ENCODE measurements around the gene CCDC13. TPM values are rescaled to one million over a fixed set of nuclear protein-coding genes. Genes with fewer than 3 reads are reported as not detected.

Gene CCDC13
- total RNA-seq, 1 experiment from 2014 or later, result 0.82 TPM

DNA sequence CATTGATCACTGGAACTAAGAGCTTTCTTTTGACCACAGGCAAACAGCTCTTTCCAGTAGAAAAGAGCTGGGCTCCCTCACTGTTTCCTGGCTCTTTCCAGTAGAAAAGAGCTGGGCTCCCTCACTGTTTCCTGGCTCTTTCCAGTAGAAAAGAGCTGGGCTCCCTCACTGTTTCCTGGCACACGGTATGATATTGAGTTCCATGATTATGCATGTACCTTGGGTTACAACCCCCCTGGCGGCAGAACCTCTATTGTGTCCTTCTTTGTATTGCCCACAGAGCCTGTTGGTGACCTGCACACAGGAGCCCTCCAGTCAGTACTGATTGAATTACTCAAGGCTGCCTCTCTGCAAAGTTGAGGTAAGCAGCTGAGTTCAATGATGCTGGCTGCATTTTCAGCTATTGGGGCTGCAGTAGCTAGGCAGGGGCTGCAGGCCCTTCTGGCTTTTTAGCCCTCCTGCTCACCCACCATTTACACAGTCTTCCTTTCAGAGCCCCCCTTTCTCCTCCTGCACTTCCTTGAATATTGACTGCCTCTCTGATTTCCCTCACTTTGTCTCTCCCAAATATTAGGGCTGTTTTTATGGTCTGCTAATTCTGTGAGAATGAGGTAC, 46.4 kb upstream of the CCDC13 start:
- no peaks in the 10 kb centered on the region for H3K9me3 Mint-ChIP-seq (ENCODE audit: unreplicated experiment)
- no TSS peak for BruUV-seq (replicated peaks)
- TF ChIP-seq, protein P1, sequence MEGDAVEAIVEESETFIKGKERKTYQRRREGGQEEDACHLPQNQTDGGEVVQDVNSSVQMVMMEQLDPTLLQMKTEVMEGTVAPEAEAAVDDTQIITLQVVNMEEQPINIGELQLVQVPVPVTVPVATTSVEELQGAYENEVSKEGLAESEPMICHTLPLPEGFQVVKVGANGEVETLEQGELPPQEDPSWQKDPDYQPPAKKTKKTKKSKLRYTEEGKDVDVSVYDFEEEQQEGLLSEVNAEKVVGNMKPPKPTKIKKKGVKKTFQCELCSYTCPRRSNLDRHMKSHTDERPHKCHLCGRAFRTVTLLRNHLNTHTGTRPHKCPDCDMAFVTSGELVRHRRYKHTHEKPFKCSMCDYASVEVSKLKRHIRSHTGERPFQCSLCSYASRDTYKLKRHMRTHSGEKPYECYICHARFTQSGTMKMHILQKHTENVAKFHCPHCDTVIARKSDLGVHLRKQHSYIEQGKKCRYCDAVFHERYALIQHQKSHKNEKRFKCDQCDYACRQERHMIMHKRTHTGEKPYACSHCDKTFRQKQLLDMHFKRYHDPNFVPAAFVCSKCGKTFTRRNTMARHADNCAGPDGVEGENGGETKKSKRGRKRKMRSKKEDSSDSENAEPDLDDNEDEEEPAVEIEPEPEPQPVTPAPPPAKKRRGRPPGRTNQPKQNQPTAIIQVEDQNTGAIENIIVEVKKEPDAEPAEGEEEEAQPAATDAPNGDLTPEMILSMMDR (IDR thresholded peaks at IDR 0.05; ENCODE audit: insufficient read depth in 1 of 2, low read depth in 1 of 2, low read length in 1 of 2, severe bottlenecking in 1 of 2, unreplicated experiment in 1 of 2), result no peak
- peaks cover 18% of the 10 kb centered on the region for H3K4me1 Mint-ChIP-seq (ENCODE audit: low read depth, unreplicated experiment)
- intact Hi-C loops (cut with micrococcal nuclease; ENCODE audit: unreplicated experiment), result no loop called here
- Histone ChIP-seq H3K36me3 (ENCODE audit: control insufficient read depth, insufficient read depth, low read length) (no peaks in the 10 kb centered on the region), H3K4me3 (ENCODE audit: low read depth, low read length) (no peak overlapping the region), H3K4me1 (peaks cover 13% of the 10 kb centered on the region; the same call in 1 of the 2 replicates), H3K9me3 (no peaks in the 10 kb centered on the region), H3K27me3 (replicated peaks; ENCODE audit: control insufficient read depth, insufficient read depth, low read length) (no peaks in the 10 kb centered on the region)
- POLR2A ChIA-PET, result no interaction called here
- H3K27me3 Mint-ChIP-seq (ENCODE audit: insufficient read depth, unreplicated experiment), result no peaks in the 10 kb centered on the region
- no peak for DNase-seq
- CTCF ChIA-PET, result no interaction called here
- H3K4me3 Mint-ChIP-seq (ENCODE audit: unreplicated experiment), result no peak overlapping the region
- H3K36me3 Mint-ChIP-seq (ENCODE audit: insufficient read depth, unreplicated experiment), result no peaks in the 10 kb centered on the region
- no peak overlapping the region for H3K27ac Mint-ChIP-seq (ENCODE audit: unreplicated experiment)

DNA sequence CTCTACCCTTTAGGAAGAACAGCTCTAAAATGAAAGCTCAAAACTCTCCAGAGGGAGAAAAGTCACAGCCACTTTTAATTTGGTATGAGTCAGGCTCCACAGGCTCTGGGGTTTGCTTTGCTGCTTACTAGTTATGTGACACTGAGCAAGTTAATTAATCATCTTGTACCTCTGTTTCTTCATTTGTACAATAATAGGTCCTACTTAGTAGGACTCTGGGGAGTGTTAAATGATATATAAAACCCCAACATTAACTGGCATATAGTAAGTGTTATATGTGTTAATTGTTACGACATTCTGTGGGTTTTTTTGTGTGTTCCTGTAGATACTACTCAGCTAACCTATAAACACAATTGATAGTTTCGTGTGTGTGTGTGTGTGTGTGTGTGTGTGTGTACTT, 42.8 kb upstream of the CCDC13 start:
- no peak for DNase-seq
- ChIA-PET POLR2A (no interaction called here), CTCF (no interaction called here)
- H3K36me3 Mint-ChIP-seq (ENCODE audit: insufficient read depth, unreplicated experiment), result peaks cover 11% of the 10 kb centered on the region
- H3K27me3 Mint-ChIP-seq (ENCODE audit: insufficient read depth, unreplicated experiment), result no peaks in the 10 kb centered on the region
- H3K9me3 Mint-ChIP-seq (ENCODE audit: unreplicated experiment), result no peaks in the 10 kb centered on the region
- intact Hi-C loops (cut with micrococcal nuclease; ENCODE audit: unreplicated experiment), result no loop called here
- BruUV-seq (replicated peaks), result no TSS peak
- H3K27ac Mint-ChIP-seq (ENCODE audit: unreplicated experiment), result no peak overlapping the region
- H3K4me1 ChIP-seq, result peaks cover 29% of the 10 kb centered on the region
- H3K27me3 ChIP-seq (replicated peaks; ENCODE audit: control insufficient read depth, insufficient read depth, low read length), result no peaks in the 10 kb centered on the region
- no peak overlapping the region for H3K4me3 Mint-ChIP-seq (ENCODE audit: unreplicated experiment)
- peaks cover 19% of the 10 kb centered on the region for H3K4me1 Mint-ChIP-seq (ENCODE audit: low read depth, unreplicated experiment)
- TF ChIP-seq, protein P1 (IDR thresholded peaks at IDR 0.05; ENCODE audit: insufficient read depth in 1 of 2, low read depth in 1 of 2, low read length in 1 of 2, severe bottlenecking in 1 of 2, unreplicated experiment in 1 of 2), result no peak
- no peaks in the 10 kb centered on the region for H3K9me3 ChIP-seq
- no peak overlapping the region for H3K4me3 ChIP-seq (ENCODE audit: low read depth, low read length)
- H3K36me3 ChIP-seq (ENCODE audit: control insufficient read depth, insufficient read depth, low read length), result no peaks in the 10 kb centered on the region

DNA sequence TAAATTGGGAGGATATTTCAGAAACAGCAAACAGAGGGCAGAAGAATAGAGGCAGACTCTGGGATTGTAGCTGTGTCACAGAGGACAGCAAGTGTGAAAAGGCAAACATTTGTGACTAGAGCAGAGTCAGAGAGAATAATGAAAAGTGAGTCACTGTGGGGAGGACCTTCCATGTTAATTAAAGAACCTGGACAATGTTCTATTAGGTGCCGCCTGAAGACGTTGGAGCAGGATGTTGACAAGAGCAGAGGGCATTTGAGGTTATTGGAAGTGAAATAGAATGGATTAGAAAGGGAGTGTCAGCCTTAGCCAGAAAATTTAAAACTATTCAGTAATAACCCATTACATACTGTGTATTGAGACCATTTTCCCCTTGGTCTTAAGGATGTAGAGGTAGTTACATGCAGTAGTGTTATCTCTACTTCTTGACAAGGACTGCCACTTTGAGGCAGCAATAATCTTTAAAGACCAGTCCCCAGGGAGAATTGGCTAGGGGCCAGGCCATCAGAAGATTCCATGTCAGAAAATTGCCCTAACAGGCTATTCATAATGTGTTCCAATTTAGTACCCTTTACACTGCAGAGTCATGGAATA, 42.0 kb upstream of the CCDC13 start:
- intact Hi-C loops (cut with micrococcal nuclease; ENCODE audit: unreplicated experiment), result no loop called here
- TF ChIP-seq, protein P1 (IDR thresholded peaks at IDR 0.05; ENCODE audit: insufficient read depth in 1 of 2, low read depth in 1 of 2, low read length in 1 of 2, severe bottlenecking in 1 of 2, unreplicated experiment in 1 of 2), result no peak
- Mint-ChIP-seq H3K36me3 (ENCODE audit: insufficient read depth, unreplicated experiment) (peaks cover 13% of the 10 kb centered on the region), H3K27me3 (ENCODE audit: insufficient read depth, unreplicated experiment) (no peaks in the 10 kb centered on the region), H3K4me3 (ENCODE audit: unreplicated experiment) (no peak overlapping the region), H3K4me1 (ENCODE audit: low read depth, unreplicated experiment) (peaks cover 27% of the 10 kb centered on the region), H3K9me3 (ENCODE audit: unreplicated experiment) (no peaks in the 10 kb centered on the region), H3K27ac (ENCODE audit: unreplicated experiment) (no peak overlapping the region)
- ChIA-PET POLR2A (no interaction called here), CTCF (no interaction called here)
- Histone ChIP-seq H3K27me3 (replicated peaks; ENCODE audit: control insufficient read depth, insufficient read depth, low read length) (no peaks in the 10 kb centered on the region), H3K36me3 (ENCODE audit: control insufficient read depth, insufficient read depth, low read length) (no peaks in the 10 kb centered on the region), H3K9me3 (no peaks in the 10 kb centered on the region), H3K4me1 (peaks cover 37% of the 10 kb centered on the region), H3K4me3 (ENCODE audit: low read depth, low read length) (no peak overlapping the region)
- no peak for DNase-seq
- no TSS peak for BruUV-seq (replicated peaks)

All from Caco-2 (cell line).